HFFc6 (cell line): Measurements from ENCODE around the gene NAA10. TPM values are rescaled to one million over a fixed set of nuclear protein-coding genes. Genes with fewer than 3 reads are reported as not detected.

Experiments used
- DNase-seq: peaks from one replicate; pipeline ENCODE4 v3.0.0-alpha.2; 2018
- H3K27ac Mint-ChIP-seq: 2 replicates; pipeline ENCODE4 v1.8.0; 2020; ENCODE audit warnings: mild to moderate bottlenecking, mixed read lengths
- H3K27me3 Mint-ChIP-seq: 2 replicates; pipeline ENCODE4 v1.8.0; 2021; ENCODE audit warnings: mild to moderate bottlenecking, moderate library complexity, mixed read lengths; ENCODE audit not compliant: insufficient read depth
- H3K36me3 Mint-ChIP-seq: 2 replicates; pipeline ENCODE4 v1.8.0; 2021; ENCODE audit warnings: low read depth, mixed read lengths
- H3K4me1 Mint-ChIP-seq: 2 replicates; pipeline ENCODE4 v1.8.0; 2020; ENCODE audit warnings: low read depth, mixed read lengths
- H3K4me3 Mint-ChIP-seq: 2 replicates; pipeline ENCODE4 v1.8.0; 2020; ENCODE audit warnings: mild to moderate bottlenecking, moderate library complexity, mixed read lengths
- H3K9me3 Mint-ChIP-seq: 2 replicates; pipeline ENCODE4 v1.8.0; 2020; ENCODE audit warnings: mild to moderate bottlenecking, mixed read lengths
- total RNA-seq, 6 experiments: library from RNA; stranded (reverse); fragmentation: NEBNext Ultra II Directional; extraction: Animal tissue kit (Norgen Biotek cat#: 25700); gene quantifications; 2 replicates in 1 of 6; 3 replicates in 5 of 6; pipeline ENCODE4 v1.2.3, GENCODE V29; 2021
- TF ChIP-seq, protein P1 (sequence below): fragments of 200-600 bp; sonication (generic); IDR thresholded peaks from 2 replicates; pipeline ENCODE4 v1.5.0; 2021; ENCODE audit warnings: antibody characterized with exemption, mild to moderate bottlenecking

NAA10 gene
- total RNA-seq, 6 experiments from 2014 or later, result 130 to 160 (median 146) TPM

DNA sequence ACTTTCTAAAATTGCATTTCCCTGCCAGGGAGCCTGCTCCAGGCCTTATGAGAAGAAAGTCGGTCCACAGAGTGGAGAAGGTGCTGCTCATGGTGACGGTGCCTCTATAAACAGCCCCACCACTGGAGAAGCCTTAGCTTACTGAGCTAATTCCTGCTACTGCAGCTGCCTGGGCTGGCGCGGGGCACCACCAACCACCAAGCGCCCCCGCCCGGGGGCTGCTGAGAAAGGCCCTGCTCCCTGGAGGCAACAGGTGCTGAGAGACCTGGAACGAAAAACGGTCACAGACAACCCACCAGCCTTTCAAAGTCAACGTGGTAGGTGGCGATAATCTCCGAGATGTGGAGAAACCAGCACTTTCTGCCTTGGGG lies 33.9 kb upstream of the NAA10 start:
- Mint-ChIP-seq H3K36me3 (peaks cover 13% of the 10 kb centered on the region), H3K4me1 (peaks cover 33% of the 10 kb centered on the region), H3K9me3 (no peaks in the 10 kb centered on the region), H3K27ac (peak overlapping the region; percentile 43), H3K27me3 (peaks cover 2% of the 10 kb centered on the region), H3K4me3 (peak overlapping the region; percentile 99)
- TF ChIP-seq, protein P1, sequence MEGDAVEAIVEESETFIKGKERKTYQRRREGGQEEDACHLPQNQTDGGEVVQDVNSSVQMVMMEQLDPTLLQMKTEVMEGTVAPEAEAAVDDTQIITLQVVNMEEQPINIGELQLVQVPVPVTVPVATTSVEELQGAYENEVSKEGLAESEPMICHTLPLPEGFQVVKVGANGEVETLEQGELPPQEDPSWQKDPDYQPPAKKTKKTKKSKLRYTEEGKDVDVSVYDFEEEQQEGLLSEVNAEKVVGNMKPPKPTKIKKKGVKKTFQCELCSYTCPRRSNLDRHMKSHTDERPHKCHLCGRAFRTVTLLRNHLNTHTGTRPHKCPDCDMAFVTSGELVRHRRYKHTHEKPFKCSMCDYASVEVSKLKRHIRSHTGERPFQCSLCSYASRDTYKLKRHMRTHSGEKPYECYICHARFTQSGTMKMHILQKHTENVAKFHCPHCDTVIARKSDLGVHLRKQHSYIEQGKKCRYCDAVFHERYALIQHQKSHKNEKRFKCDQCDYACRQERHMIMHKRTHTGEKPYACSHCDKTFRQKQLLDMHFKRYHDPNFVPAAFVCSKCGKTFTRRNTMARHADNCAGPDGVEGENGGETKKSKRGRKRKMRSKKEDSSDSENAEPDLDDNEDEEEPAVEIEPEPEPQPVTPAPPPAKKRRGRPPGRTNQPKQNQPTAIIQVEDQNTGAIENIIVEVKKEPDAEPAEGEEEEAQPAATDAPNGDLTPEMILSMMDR, result no peak
- DNase-seq, result peak; percentile 11

DNA sequence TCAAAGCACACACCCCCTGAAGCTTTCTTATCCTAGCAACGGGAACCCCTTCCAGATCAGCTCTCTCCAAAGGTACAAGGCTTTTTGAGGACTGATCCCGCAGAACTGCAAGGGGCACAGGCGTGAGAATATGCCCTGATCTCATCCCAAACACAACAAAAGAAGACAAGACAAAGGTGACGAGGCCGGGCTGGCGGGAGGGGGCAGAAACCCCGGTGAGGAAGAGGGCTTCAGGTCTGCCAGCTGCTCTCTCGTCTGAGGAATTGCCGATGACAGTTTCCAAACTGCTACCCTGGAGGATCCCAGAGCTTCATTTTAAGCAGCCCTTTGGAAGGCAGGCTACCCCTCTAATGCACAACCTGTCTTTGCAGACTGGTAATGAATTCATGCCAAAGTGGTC lies 33.4 kb upstream of the NAA10 start:
- Mint-ChIP-seq H3K36me3 (peaks cover 13% of the 10 kb centered on the region), H3K27ac (peak overlapping the region; percentile 43; the same call in 1 of the 2 replicates), H3K27me3 (no peaks in the 10 kb centered on the region; the same call in 1 of the 2 replicates), H3K4me1 (peaks cover 29% of the 10 kb centered on the region), H3K9me3 (no peaks in the 10 kb centered on the region), H3K4me3 (peak overlapping the region; percentile 99)
- TF ChIP-seq, protein P1, result no peak
- no peak for DNase-seq

DNA sequence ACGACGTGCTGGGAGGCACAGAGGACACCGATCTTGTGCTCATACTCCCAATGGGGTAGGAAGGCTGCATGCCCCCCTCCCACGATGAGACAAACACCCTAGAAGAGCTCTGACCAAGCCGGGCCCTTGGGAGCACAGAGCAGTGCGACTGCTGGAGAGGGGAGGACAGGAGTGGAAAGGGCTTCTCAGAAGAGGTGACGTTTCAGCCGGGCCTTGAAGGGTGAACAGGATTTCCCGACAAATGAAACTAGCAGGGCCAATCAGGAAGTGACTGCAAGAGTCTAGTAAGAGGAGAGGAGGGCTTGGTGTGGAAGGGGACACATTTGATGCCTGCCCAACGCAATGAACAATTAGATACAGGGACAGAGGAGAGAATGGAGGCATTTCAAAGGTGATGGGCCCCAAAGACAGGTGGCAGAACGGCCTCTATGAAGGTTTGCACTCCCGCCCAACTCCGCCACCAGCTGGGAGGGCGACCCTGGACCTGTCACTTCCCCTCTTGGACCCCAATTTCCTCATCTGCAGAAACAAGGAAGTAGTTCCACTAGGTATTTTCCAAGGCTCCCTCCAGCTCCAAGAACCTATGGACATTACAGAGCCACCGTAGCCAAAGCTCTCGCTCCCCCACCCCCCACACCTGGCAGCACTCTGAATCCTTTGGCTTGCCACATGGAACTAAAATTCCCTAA lies 32.8 kb upstream of the NAA10 start:
- Mint-ChIP-seq H3K27ac (peak overlapping the region; percentile 66), H3K4me1 (peaks cover 26% of the 10 kb centered on the region)

DNA sequence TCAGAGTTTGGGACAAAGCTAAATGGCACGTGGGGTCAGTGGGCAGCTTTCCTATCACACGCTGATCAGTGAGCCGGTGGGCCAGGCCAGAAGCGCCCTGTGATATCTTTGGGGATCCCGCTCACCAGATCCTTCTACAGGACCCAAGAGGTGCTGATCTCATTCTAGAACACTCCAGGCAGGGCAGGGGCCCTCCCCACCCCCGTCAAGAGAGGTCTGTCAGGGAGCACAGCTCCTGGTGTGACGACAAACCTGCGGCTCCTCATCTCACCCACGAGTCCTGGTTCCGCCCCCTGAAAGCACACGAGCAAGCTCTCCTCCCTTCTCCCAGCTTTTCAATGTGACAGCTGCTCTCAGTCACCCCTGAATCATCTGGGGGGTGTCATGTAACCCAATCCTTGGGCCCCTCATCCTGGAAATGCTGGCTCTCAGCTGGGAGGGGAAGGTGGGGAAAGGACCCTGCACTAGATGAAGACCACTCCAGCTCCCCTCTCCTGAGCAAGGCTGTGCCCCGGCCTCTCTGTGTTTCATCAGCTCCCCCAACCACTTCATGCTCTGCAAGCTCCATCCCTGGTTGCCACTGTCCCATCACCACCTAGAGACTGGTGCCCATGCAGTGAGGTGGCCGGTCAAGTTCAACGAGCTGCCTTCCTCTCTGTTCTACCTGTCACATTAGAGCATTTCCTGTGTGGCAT lies 32.2 kb upstream of the NAA10 start:
- Mint-ChIP-seq H3K27me3 (no peaks in the 10 kb centered on the region; the same call in 1 of the 2 replicates), H3K4me1 (peaks cover 26% of the 10 kb centered on the region), H3K9me3 (no peaks in the 10 kb centered on the region)

More for the DNA sequence above, 32.8 kb upstream of the NAA10 start:
- H3K27me3 Mint-ChIP-seq, result no peaks in the 10 kb centered on the region; the same call in 1 of the 2 replicates
- TF ChIP-seq, protein P1, result no peak
- no peak for DNase-seq
- peaks cover 13% of the 10 kb centered on the region for H3K36me3 Mint-ChIP-seq
- H3K9me3 Mint-ChIP-seq, result no peaks in the 10 kb centered on the region
- peak overlapping the region; percentile 99 for H3K4me3 Mint-ChIP-seq

DNA sequence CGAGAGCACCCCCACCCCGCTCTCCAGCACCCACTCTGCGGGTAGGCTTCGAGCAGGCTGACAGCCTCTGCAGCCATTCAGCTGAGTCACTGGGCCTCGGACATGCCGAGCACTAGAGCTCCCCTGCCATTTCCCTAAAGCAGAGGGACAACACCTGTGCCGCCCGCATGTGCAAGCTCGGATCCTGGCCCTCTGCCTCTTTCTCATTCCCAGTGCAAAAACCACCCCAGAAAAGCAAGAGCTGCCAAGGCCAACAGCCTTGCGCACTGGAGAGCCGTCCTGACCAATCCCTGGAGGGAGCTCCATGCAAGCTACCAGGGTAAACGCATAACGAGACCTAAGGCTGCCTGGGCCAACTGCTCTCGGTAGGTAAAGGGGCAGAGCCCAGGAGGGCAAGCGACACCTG lies 31.4 kb upstream of the NAA10 start:
- Mint-ChIP-seq H3K27ac (peak overlapping the region; percentile 67), H3K36me3 (peaks cover 8% of the 10 kb centered on the region), H3K4me3 (peak overlapping the region; percentile 34), H3K9me3 (no peaks in the 10 kb centered on the region), H3K27me3 (no peaks in the 10 kb centered on the region; the same call in 1 of the 2 replicates), H3K4me1 (peaks cover 26% of the 10 kb centered on the region)
- TF ChIP-seq, protein P1, result no peak
- no peak for DNase-seq

More for the DNA sequence above, 32.2 kb upstream of the NAA10 start:
- Mint-ChIP-seq H3K27ac (peak overlapping the region; percentile 67; the same call in 1 of the 2 replicates), H3K36me3 (peaks cover 13% of the 10 kb centered on the region), H3K4me3 (peak overlapping the region; percentile 99)
- TF ChIP-seq, protein P1, result no peak
- peak; percentile 8 for DNase-seq
